Neural progenitor cell (in vitro differentiated cells): ENCODE data around the gene NUBP2. TPM values are rescaled to one million over a fixed set of nuclear protein-coding genes. Genes with fewer than 3 reads are reported as not detected.

Experiments used
- DNase-seq: peaks from one replicate; pipeline ENCODE4 v3.0.0-alpha.2; 2016; ENCODE audit warnings: low spot score
- H2AFZ ChIP-seq: fragments of 200-600 bp; sonication (generic); replicated peaks from 2 replicates; pipeline ENCODE4 v1.6.1; 2016; ENCODE audit warnings: antibody characterized with exemption
- H3F3A ChIP-seq: fragments of 200-600 bp; sonication (generic); 2 replicates; pipeline ENCODE4 v1.6.1; 2016; ENCODE audit warnings: antibody characterized with exemption, low read depth
- H3K27ac ChIP-seq: fragments of 200-600 bp; sonication (generic); 2 replicates; pipeline ENCODE4 v1.5.1; 2016; ENCODE audit warnings: mild to moderate bottlenecking
- H3K27me3 ChIP-seq: fragments of 200-600 bp; sonication (generic); 2 replicates; pipeline ENCODE4 v1.6.1; 2016; ENCODE audit warnings: mild to moderate bottlenecking, moderate library complexity
- H3K36me3 ChIP-seq: fragments of 200-600 bp; sonication (generic); 2 replicates; pipeline ENCODE4 v1.5.1; 2016
- H3K4me1 ChIP-seq: fragments of 200-600 bp; sonication (generic); 2 replicates; pipeline ENCODE4 v1.6.1; 2016; ENCODE audit warnings: mixed run types
- H3K4me2 ChIP-seq: fragments of 200-600 bp; sonication (generic); 2 replicates; pipeline ENCODE4 v1.6.1; 2016
- H3K4me3 ChIP-seq: fragments of 200-600 bp; sonication (generic); 2 replicates; pipeline ENCODE4 v1.5.1; 2016
- H3K79me2 ChIP-seq: fragments of 200-600 bp; sonication (generic); 2 replicates; pipeline ENCODE4 v1.6.1; 2016; ENCODE audit warnings: low read depth
- H3K9ac ChIP-seq: fragments of 200-600 bp; sonication (generic); 2 replicates; pipeline ENCODE4 v1.6.1; 2016
- H3K9me3 ChIP-seq: fragments of 200-600 bp; sonication (generic); 2 replicates; pipeline ENCODE4 v1.5.1; 2016; ENCODE audit warnings: low read depth
- H4K20me1 ChIP-seq: fragments of 200-600 bp; sonication (generic); 2 replicates; pipeline ENCODE4 v1.6.1; 2016; ENCODE audit warnings: low read depth
- H3K27ac Mint-ChIP-seq: 3 replicates; pipeline ENCODE4 v1.8.0; 2021; ENCODE audit warnings: mixed read lengths
- H3K27me3 Mint-ChIP-seq: 2 replicates; pipeline ENCODE4 v1.8.0; 2022; ENCODE audit warnings: low read depth, mild to moderate bottlenecking, inconsistent platforms, moderate library complexity, mixed read lengths; ENCODE audit not compliant: insufficient read depth
- H3K36me3 Mint-ChIP-seq: 3 replicates; pipeline ENCODE4 v1.8.0; 2021; ENCODE audit warnings: mixed read lengths
- H3K4me1 Mint-ChIP-seq: 3 replicates; pipeline ENCODE4 v1.8.0; 2021; ENCODE audit warnings: mixed read lengths
- H3K4me3 Mint-ChIP-seq: 3 replicates; pipeline ENCODE4 v1.8.0; 2021; ENCODE audit warnings: mild to moderate bottlenecking, moderate library complexity, mixed read lengths
- H3K9me3 Mint-ChIP-seq: 3 replicates; pipeline ENCODE4 v1.8.0; 2020; ENCODE audit warnings: mixed read lengths
- EZH2 ChIP-seq: fragments of 200-600 bp; sonication (generic); IDR thresholded peaks from 2 replicates; pipeline ENCODE4 v1.6.1; 2017; ENCODE audit warnings: antibody characterized with exemption, mild to moderate bottlenecking, moderate library complexity
- EZH2phosphoT487 ChIP-seq: fragments of 200-600 bp; sonication (generic); IDR thresholded peaks from 2 replicates; pipeline ENCODE4 v1.6.1; 2017; ENCODE audit warnings: antibody characterized with exemption
- total RNA-seq: library from RNA; depleted of rRNA; stranded (reverse); fragments of >200 nt; gene quantifications from 2 replicates; pipeline ENCODE4 v1.2.3, GENCODE V29; 2015; ENCODE audit warnings: low replicate concordance
- TF ChIP-seq, protein P1 (sequence below): fragments of 200-600 bp; sonication (generic); IDR thresholded peaks from 2 replicates; pipeline ENCODE4 v1.5.1; 2017; ENCODE audit warnings: antibody characterized with exemption, mild to moderate bottlenecking

The NUBP2 gene
- total RNA-seq, 1 donor from 2014 or later = 22.8 TPM

DNA sequence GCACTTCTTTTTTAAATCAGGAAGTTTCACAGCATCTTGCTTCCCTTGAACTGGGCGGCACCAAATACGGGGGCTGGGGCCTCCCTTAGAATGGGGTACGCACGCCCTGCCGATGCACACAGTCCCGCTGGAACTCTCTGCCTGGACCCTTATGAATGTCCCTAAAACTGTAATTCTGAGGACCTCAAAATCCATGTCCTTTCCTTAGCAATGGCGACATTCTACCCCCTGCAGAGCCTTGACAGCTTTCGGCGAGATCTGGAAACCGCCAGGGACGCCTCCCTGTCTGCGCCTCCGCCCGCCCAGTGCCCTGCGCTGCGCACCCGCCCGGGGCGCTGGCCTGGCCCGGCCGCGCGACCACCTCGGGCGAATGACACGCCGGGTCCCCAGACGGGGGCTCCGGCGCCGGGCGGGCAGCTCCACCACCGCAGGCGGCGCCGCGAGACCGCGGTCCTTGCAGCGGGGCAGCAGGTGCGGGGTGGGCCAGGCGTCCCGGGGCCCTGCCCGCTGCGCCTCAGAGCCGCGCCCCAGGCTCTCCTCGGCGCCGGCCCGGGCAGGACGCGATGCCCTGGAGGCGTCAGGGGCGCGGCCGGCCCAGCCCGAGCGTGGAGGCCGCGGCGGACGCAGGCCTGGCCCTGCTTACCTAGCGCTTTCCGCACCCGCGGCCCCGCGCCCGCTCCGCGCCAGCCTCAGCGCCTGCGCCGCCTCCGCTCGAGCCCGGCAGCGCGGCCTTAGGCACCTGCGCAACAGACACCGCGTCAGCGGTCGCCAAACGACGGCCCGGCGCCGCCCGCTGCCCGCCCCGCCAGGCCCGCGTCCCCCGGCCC lies 43.3 kb downstream of the NUBP2 start:
- no peaks in the 10 kb centered on the region for H3K9me3 ChIP-seq
- peaks cover 1% of the 10 kb centered on the region for H3K36me3 Mint-ChIP-seq
- H4K20me1 ChIP-seq = peaks cover 24% of the 10 kb centered on the region
- peak; percentile 91 for DNase-seq
- H3K79me2 ChIP-seq = peaks cover 28% of the 10 kb centered on the region
- H3K27ac Mint-ChIP-seq = no peak overlapping the region
- H3K4me1 Mint-ChIP-seq = peaks cover 24% of the 10 kb centered on the region
- H3K9ac ChIP-seq = peak overlapping the region; percentile 15
- peak overlapping the region; percentile 22 for H2AFZ ChIP-seq
- peaks cover 5% of the 10 kb centered on the region for H3K27me3 Mint-ChIP-seq
- H3K4me3 Mint-ChIP-seq = peak overlapping the region; percentile 87
- H3K4me3 ChIP-seq = peak overlapping the region; percentile 73
- no peaks in the 10 kb centered on the region for H3K36me3 ChIP-seq
- H3K27ac ChIP-seq = no peak overlapping the region
- H3K4me1 ChIP-seq = peaks cover 15% of the 10 kb centered on the region
- no peaks in the 10 kb centered on the region for H3K9me3 Mint-ChIP-seq
- TF ChIP-seq EZH2 = no peak
- TF ChIP-seq, protein P1, sequence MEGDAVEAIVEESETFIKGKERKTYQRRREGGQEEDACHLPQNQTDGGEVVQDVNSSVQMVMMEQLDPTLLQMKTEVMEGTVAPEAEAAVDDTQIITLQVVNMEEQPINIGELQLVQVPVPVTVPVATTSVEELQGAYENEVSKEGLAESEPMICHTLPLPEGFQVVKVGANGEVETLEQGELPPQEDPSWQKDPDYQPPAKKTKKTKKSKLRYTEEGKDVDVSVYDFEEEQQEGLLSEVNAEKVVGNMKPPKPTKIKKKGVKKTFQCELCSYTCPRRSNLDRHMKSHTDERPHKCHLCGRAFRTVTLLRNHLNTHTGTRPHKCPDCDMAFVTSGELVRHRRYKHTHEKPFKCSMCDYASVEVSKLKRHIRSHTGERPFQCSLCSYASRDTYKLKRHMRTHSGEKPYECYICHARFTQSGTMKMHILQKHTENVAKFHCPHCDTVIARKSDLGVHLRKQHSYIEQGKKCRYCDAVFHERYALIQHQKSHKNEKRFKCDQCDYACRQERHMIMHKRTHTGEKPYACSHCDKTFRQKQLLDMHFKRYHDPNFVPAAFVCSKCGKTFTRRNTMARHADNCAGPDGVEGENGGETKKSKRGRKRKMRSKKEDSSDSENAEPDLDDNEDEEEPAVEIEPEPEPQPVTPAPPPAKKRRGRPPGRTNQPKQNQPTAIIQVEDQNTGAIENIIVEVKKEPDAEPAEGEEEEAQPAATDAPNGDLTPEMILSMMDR = peak; percentile 24
- H3K4me2 ChIP-seq = peak overlapping the region; percentile 93
- no peaks in the 10 kb centered on the region for H3K27me3 ChIP-seq
- peaks cover 19% of the 10 kb centered on the region for H3F3A ChIP-seq

DNA sequence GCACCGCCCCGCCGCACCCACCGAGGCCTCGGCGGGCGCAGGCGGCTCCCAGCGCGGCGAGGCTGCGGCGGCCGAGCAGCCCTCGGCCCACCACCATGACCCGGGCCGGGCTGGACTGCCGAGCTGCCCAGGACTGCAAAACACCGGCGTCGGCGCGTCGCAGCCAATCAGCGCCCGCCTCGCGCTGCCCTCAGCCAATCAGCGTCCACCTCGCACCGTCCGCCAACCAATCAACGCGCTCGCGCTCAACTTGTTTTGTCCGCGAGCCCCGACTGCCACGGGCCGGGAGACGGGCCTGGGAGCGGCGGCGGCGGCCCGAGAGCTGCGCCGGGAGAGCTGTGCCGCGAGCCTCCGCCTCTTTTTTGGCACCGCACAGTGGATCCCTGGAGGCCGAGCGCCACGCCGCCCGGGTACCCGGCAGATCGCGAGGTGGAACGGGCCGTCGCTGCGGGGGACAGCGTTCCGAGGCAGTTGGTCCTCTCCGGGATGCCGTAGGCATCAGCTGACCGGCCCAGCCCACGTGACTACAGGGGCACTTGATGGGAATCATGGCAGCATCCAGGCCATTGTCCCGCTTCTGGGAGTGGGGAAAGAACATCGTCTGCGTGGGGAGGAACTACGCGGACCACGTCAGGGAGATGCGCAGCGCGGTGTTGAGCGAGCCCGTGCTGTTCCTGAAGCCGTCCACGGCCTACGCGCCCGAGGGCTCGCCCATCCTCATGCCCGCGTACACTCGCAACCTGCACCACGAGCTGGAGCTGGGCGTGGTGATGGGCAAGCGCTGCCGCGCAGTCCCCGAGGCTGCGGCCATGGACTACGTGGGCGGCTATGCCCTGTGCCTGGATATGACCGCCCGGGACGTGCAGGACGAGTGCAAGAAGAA lies 44.2 kb downstream of the NUBP2 start, which contains the start of the genes FAHD1 and HAGH:
FAHD1 (plus strand) TSS at position 516 of the 883 bp plus-strand sequence; CDS start at position 549, 33 bp downstream.
HAGH (minus strand) TSS at position 135 of the 883 bp plus-strand sequence; CDS start at position 97, 38 bp downstream.
- Histone ChIP-seq H3K9ac (peak within 1 kb of the TSS; percentile 53), H3K4me3 (peak within 1 kb of the TSS; percentile 73), H3K79me2 (peaks cover 28% of the 10 kb centered on the region), H3K9me3 (no peaks in the 10 kb centered on the region), H3K4me2 (peak within 1 kb of the TSS; percentile 95), H3K27ac (no peak within 1 kb of the TSS), H3F3A (peaks cover 19% of the 10 kb centered on the region), H4K20me1 (peaks cover 24% of the 10 kb centered on the region), H3K4me1 (peaks cover 15% of the 10 kb centered on the region), H3K27me3 (no peaks in the 10 kb centered on the region), H2AFZ (peak within 1 kb of the TSS; percentile 82), H3K36me3 (no peaks in the 10 kb centered on the region)
- H3K27ac Mint-ChIP-seq = peak within 1 kb of the TSS; percentile 75
- TF ChIP-seq EZH2 = no peak
- no peak for TF ChIP-seq EZH2phosphoT487
- TF ChIP-seq, protein P1 = no peak
- peaks cover 5% of the 10 kb centered on the region for H3K27me3 Mint-ChIP-seq
- peak; percentile 96 for DNase-seq
- H3K36me3 Mint-ChIP-seq = peaks cover 1% of the 10 kb centered on the region
- peak within 1 kb of the TSS; percentile 95 for H3K4me3 Mint-ChIP-seq
- H3K9me3 Mint-ChIP-seq = no peaks in the 10 kb centered on the region
- H3K4me1 Mint-ChIP-seq = peaks cover 24% of the 10 kb centered on the region

DNA sequence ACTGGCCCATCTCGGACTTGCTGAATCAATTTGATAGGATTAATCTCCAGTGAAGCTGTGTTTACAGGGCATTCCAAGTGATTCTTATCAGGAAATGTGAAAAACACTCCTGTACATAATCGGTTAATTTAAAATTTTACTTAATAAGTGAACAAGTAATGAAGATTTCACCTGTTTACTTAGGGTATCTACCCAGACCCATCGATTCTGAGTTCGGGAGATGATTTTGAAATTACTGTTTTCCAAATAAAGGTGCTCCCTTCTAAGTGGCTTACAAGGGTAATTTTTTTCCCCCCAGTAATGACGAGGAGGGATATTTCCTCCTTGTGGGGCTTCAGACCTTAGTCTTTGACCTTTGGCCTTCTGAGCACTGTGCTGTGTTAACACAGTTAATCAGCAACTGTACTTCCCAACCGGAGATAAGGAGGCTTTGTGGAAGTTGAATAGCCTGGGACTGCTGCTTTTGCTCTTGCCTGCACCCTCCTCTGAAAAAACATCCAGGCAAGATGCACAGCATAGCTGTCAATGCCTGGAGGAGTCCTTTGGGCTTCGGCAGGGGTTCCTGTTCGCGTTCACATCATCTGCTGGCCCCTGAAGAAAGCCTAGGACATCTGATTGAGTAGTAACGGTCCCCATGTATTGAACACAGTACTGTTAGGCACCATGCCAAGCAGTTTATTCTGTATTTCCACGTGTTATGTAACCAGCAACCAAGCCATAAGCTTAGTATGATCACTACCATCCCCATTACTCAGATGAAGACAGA lies 46.1 kb downstream of the NUBP2 start:
- H3K36me3 ChIP-seq = no peaks in the 10 kb centered on the region
- Mint-ChIP-seq H3K4me1 (peaks cover 22% of the 10 kb centered on the region), H3K36me3 (peaks cover 1% of the 10 kb centered on the region), H3K27me3 (peaks cover 9% of the 10 kb centered on the region), H3K4me3 (peak overlapping the region; percentile 95), H3K9me3 (no peaks in the 10 kb centered on the region), H3K27ac (no peak overlapping the region)
- H3K27ac ChIP-seq = no peak overlapping the region
- H3K27me3 ChIP-seq = no peaks in the 10 kb centered on the region
- H3F3A ChIP-seq = peaks cover 19% of the 10 kb centered on the region
- no peak for DNase-seq
- no peak overlapping the region for H2AFZ ChIP-seq
- no peak for TF ChIP-seq EZH2phosphoT487
- H3K4me3 ChIP-seq = peak overlapping the region; percentile 73
- no peaks in the 10 kb centered on the region for H3K9me3 ChIP-seq
- peaks cover 15% of the 10 kb centered on the region for H3K4me1 ChIP-seq
- peaks cover 28% of the 10 kb centered on the region for H3K79me2 ChIP-seq
- H3K4me2 ChIP-seq = peak overlapping the region; percentile 95
- peaks cover 20% of the 10 kb centered on the region for H4K20me1 ChIP-seq
- H3K9ac ChIP-seq = no peak overlapping the region
